WTC11 (cell line): ENCODE measurements around the gene CTNNA1. TPM values are rescaled to one million over a fixed set of nuclear protein-coding genes. Genes with fewer than 3 reads are reported as not detected.

ENCODE experiments used
- ATAC-seq: fragments of 200-7000 bp; cut with Tn5 transposase; 2 replicates; pipeline ENCODE4 v1.10.0; 2021; ENCODE audit warnings: mild to moderate bottlenecking, moderate library complexity
- CTCF ChIA-PET: fragments of 300-600 bp; sonication (Branson Sonifier 250); formaldehyde crosslinking; loops from one replicate; lab custom pipeline; 2021; ENCODE audit warnings: antibody characterized with exemption; lab: Charles Lee
- POLR2A ChIA-PET: fragments of 350-600 bp; sonication (Branson Sonifier 250); formaldehyde crosslinking; loops from one replicate; lab custom pipeline; 2021; ENCODE audit warnings: antibody characterized with exemption; lab: Charles Lee
- DNase-seq: peaks from one replicate; pipeline ENCODE4 v3.0.0; 2021; ENCODE audit warnings: low spot score
- H3K27ac Mint-ChIP-seq: 2 replicates; pipeline ENCODE4 v1.8.0; 2021; ENCODE audit warnings: mixed read lengths
- H3K27me3 Mint-ChIP-seq: 2 replicates; pipeline ENCODE4 v1.8.0; 2021; ENCODE audit warnings: low read depth, mild to moderate bottlenecking, moderate library complexity, mixed read lengths
- H3K36me3 Mint-ChIP-seq: 2 replicates; pipeline ENCODE4 v1.8.0; 2021; ENCODE audit warnings: mixed read lengths
- H3K4me1 Mint-ChIP-seq: 2 replicates; pipeline ENCODE4 v1.8.0; 2022; ENCODE audit warnings: mixed read lengths
- H3K4me3 Mint-ChIP-seq: 2 replicates; pipeline ENCODE4 v1.8.0; 2021; ENCODE audit warnings: mild to moderate bottlenecking, moderate library complexity, mixed read lengths
- H3K9me3 Mint-ChIP-seq: 2 replicates; pipeline ENCODE4 v1.8.0; 2021; ENCODE audit warnings: mixed read lengths
- E2F1 ChIP-seq: sonication (generic); formaldehyde crosslinking; IDR thresholded peaks from 2 replicates; pipeline ENCODE4 v1.8.0; 2022; ENCODE audit warnings: mild to moderate bottlenecking, missing genetic modification reagents
- E2F4 ChIP-seq: sonication (generic); formaldehyde crosslinking; IDR thresholded peaks from 2 replicates; pipeline ENCODE4 v1.8.1; 2022; ENCODE audit warnings: low read depth, mild to moderate bottlenecking, moderate library complexity, missing genetic modification reagents, borderline replicate concordance
- ESRRA ChIP-seq: sonication (generic); formaldehyde crosslinking; IDR thresholded peaks from 2 replicates; pipeline ENCODE4 v1.8.1; 2022; ENCODE audit warnings: mild to moderate bottlenecking, missing genetic modification reagents, borderline replicate concordance
- ETV6 ChIP-seq: sonication (generic); formaldehyde crosslinking; IDR thresholded peaks from 2 replicates; pipeline ENCODE4 v1.8.1; 2022; ENCODE audit warnings: mild to moderate bottlenecking, missing genetic modification reagents
- GRHL2 ChIP-seq: fragments of 250-450 bp; sonication (Bioruptor Pico); IDR thresholded peaks from 2 replicates; pipeline ENCODE4 v1.8.0; 2022; ENCODE audit warnings: mild to moderate bottlenecking, moderate library complexity; ENCODE audit not compliant: insufficient replicate concordance, severe bottlenecking
- HMGXB4 ChIP-seq: sonication (generic); formaldehyde crosslinking; IDR thresholded peaks from 2 replicates; pipeline ENCODE4 v1.8.1; 2023; ENCODE audit warnings: mild to moderate bottlenecking, moderate library complexity, missing genetic modification reagents
- JAZF1 ChIP-seq: fragments of 250-450 bp; sonication (Bioruptor Pico); IDR thresholded peaks from 2 replicates; pipeline ENCODE4 v1.9.0; 2021; ENCODE audit warnings: moderate library complexity, mild to moderate bottlenecking, inconsistent platforms
- JUN ChIP-seq: sonication (generic); formaldehyde crosslinking; IDR thresholded peaks from 2 replicates; pipeline ENCODE4 v1.8.0; 2023; ENCODE audit warnings: mild to moderate bottlenecking, missing genetic modification reagents
- NR1H2 ChIP-seq: sonication (generic); formaldehyde crosslinking; IDR thresholded peaks from 2 replicates; pipeline ENCODE4 v1.9.0; 2021; ENCODE audit warnings: mild to moderate bottlenecking, moderate library complexity, missing genetic modification reagents
- NR2C2 ChIP-seq: sonication (generic); formaldehyde crosslinking; IDR thresholded peaks from 2 replicates; pipeline ENCODE4 v1.8.0; 2022; ENCODE audit warnings: mild to moderate bottlenecking, missing genetic modification reagents
- NR3C1 ChIP-seq: sonication (generic); formaldehyde crosslinking; conservative IDR thresholded peaks from 2 replicates; pipeline ENCODE4 v1.8.1; 2023; ENCODE audit warnings: low read depth, mild to moderate bottlenecking, missing genetic modification reagents
- RORB ChIP-seq: fragments of 250-450 bp; sonication (Bioruptor Pico); IDR thresholded peaks from 2 replicates; pipeline ENCODE4 v1.9.0; 2021; ENCODE audit warnings: mild to moderate bottlenecking
- SMAD3 ChIP-seq: sonication (generic); formaldehyde crosslinking; IDR thresholded peaks from 2 replicates; pipeline ENCODE4 v1.8.0; 2022; ENCODE audit warnings: missing genetic modification reagents, mild to moderate bottlenecking, borderline replicate concordance
- SMAD4 ChIP-seq: sonication (generic); formaldehyde crosslinking; IDR thresholded peaks from 2 replicates; pipeline ENCODE4 v1.8.0; 2022; ENCODE audit warnings: mild to moderate bottlenecking, missing genetic modification reagents
- SOX15 ChIP-seq: fragments of 250-450 bp; sonication (Bioruptor Pico); IDR thresholded peaks from 2 replicates; pipeline ENCODE4 v1.9.0; 2021; ENCODE audit warnings: mild to moderate bottlenecking
- TCF7 ChIP-seq: sonication (generic); formaldehyde crosslinking; IDR thresholded peaks from 2 replicates; pipeline ENCODE4 v1.8.0; 2022; ENCODE audit warnings: mild to moderate bottlenecking, low read depth, missing genetic modification reagents, moderate library complexity
- ZBTB43 ChIP-seq: sonication (generic); formaldehyde crosslinking; IDR thresholded peaks from 2 replicates; pipeline ENCODE4 v1.8.1; 2023; ENCODE audit warnings: mild to moderate bottlenecking, missing genetic modification reagents
- ZNF138 ChIP-seq: sonication (generic); formaldehyde crosslinking; conservative IDR thresholded peaks from 2 replicates; pipeline ENCODE4 v1.8.1; 2022; ENCODE audit warnings: mild to moderate bottlenecking, moderate library complexity, missing genetic modification reagents
- ZNF232 ChIP-seq: sonication (generic); formaldehyde crosslinking; IDR thresholded peaks from 2 replicates; pipeline ENCODE4 v1.8.0; 2022; ENCODE audit warnings: mild to moderate bottlenecking, missing genetic modification reagents
- ZNF396 ChIP-seq: fragments of 250-450 bp; sonication (Bioruptor Pico); IDR thresholded peaks from 2 replicates; pipeline ENCODE4 v1.8.0; 2021; ENCODE audit warnings: mild to moderate bottlenecking, moderate library complexity, borderline replicate concordance
- ZNF425 ChIP-seq: fragments of 250-450 bp; sonication (Bioruptor Pico); conservative IDR thresholded peaks from 2 replicates; pipeline ENCODE4 v1.9.0; 2021; ENCODE audit warnings: mild to moderate bottlenecking
- ZNF671 ChIP-seq: fragments of 250-450 bp; sonication (Bioruptor Pico); IDR thresholded peaks from 2 replicates; pipeline ENCODE4 v1.8.0; 2021; ENCODE audit warnings: mild to moderate bottlenecking
- total RNA-seq: library from RNA; stranded (reverse); gene quantifications from 3 replicates; pipeline ENCODE4 v1.2.3, GENCODE V29; 2021
- TF ChIP-seq, protein P1 (sequence below): sonication (generic); formaldehyde crosslinking; IDR thresholded peaks from 2 replicates; pipeline ENCODE4 v1.8.1; 2022; ENCODE audit warnings: mild to moderate bottlenecking, missing genetic modification reagents, moderate library complexity, borderline replicate concordance
- TF ChIP-seq, protein P2 (sequence below): sonication (generic); formaldehyde crosslinking; IDR thresholded peaks from 2 replicates; pipeline ENCODE4 v1.8.0; 2022; ENCODE audit warnings: mild to moderate bottlenecking, missing genetic modification reagents

The CTNNA1 gene
- total RNA-seq, 1 experiment from 2014 or later = 309 TPM

DNA sequence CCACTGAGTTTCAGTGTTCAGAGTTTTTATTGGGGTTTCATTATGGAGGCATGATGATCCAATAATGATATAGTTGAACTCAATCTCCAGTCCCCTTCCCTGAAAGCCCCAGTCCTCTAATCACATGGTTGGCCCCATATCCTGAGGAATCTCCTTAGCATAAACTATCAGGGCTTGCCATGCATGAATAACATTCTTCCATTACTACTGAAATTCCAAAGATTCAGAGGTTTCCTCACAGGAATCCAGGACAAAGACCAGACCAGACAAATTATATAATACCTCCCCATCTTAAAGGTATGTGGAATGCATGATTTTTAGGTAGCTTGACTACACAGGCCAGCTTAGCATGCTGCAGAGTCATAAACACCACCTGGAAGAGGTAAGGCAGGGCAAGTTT, 137.4 kb downstream of the CTNNA1 start:
- ChIA-PET POLR2A (no interaction called here), CTCF (no interaction called here)
- peaks cover 59% of the 10 kb centered on the region for H3K36me3 Mint-ChIP-seq
- H3K27me3 Mint-ChIP-seq = no peaks in the 10 kb centered on the region
- peaks cover 10% of the 10 kb centered on the region for H3K4me1 Mint-ChIP-seq
- DNase-seq (no peak), ATAC-seq (no peak)
- H3K9me3 Mint-ChIP-seq = peaks cover 23% of the 10 kb centered on the region
- TF ChIP-seq SOX15 (CRISPR knock-in tag) (no peak), NR2C2 (no peak), NR1H2 (no peak), TCF7 (no peak), ZNF396 (CRISPR knock-in tag) (no peak)
- H3K4me3 Mint-ChIP-seq = no peak overlapping the region
- H3K27ac Mint-ChIP-seq = no peak overlapping the region

DNA sequence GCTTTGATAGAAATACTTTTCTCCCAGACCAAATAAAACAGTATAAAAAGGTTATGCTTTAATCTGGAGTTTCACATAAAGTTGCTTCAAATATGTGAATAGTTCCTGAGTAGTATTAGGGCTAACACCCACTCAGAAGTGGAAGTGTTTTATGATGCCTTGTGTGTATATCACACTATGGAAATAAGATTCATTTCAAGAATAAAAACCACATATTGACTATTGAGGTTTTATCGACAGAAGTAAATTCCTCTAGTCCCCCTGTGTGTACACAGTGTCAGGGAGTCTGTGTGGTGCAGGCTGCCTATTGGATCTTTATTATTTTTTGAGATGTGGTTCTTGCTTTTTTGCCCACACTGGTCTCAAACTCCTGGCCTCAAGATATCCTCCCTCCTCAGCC, 142.7 kb downstream of the CTNNA1 start:
- ChIA-PET CTCF (no interaction called here), POLR2A (no interaction called here)
- H3K4me3 Mint-ChIP-seq = no peak overlapping the region
- ATAC-seq (no peak), DNase-seq (no peak)
- H3K27me3 Mint-ChIP-seq = no peaks in the 10 kb centered on the region
- TF ChIP-seq NR3C1 = no peak
- no peak for TF ChIP-seq SMAD3 (CRISPR knock-in tag)
- no peak for TF ChIP-seq SMAD4 (CRISPR knock-in tag)
- no peak for TF ChIP-seq ETV6
- TF ChIP-seq RORB (CRISPR knock-in tag) = no peak
- TF ChIP-seq E2F1 (CRISPR knock-in tag) = no peak
- no peak for TF ChIP-seq JAZF1
- TF ChIP-seq JUN (CRISPR knock-in tag) = no peak
- TF ChIP-seq, protein P1, sequence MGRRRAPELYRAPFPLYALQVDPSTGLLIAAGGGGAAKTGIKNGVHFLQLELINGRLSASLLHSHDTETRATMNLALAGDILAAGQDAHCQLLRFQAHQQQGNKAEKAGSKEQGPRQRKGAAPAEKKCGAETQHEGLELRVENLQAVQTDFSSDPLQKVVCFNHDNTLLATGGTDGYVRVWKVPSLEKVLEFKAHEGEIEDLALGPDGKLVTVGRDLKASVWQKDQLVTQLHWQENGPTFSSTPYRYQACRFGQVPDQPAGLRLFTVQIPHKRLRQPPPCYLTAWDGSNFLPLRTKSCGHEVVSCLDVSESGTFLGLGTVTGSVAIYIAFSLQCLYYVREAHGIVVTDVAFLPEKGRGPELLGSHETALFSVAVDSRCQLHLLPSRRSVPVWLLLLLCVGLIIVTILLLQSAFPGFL (CRISPR knock-in tag) = no peak
- no peak for TF ChIP-seq ZNF232 (CRISPR knock-in tag)
- TF ChIP-seq ZBTB43 (CRISPR knock-in tag) = no peak
- no peak for TF ChIP-seq ZNF138
- no peak for TF ChIP-seq NR2C2
- TF ChIP-seq, protein P2, sequence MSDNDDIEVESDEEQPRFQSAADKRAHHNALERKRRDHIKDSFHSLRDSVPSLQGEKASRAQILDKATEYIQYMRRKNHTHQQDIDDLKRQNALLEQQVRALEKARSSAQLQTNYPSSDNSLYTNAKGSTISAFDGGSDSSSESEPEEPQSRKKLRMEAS (CRISPR knock-in tag) = no peak
- TF ChIP-seq GRHL2 (CRISPR knock-in tag) = no peak
- H3K4me1 Mint-ChIP-seq = no peaks in the 10 kb centered on the region
- H3K36me3 Mint-ChIP-seq = peaks cover 24% of the 10 kb centered on the region
- H3K9me3 Mint-ChIP-seq = peaks cover 3% of the 10 kb centered on the region
- H3K27ac Mint-ChIP-seq = no peak overlapping the region

DNA sequence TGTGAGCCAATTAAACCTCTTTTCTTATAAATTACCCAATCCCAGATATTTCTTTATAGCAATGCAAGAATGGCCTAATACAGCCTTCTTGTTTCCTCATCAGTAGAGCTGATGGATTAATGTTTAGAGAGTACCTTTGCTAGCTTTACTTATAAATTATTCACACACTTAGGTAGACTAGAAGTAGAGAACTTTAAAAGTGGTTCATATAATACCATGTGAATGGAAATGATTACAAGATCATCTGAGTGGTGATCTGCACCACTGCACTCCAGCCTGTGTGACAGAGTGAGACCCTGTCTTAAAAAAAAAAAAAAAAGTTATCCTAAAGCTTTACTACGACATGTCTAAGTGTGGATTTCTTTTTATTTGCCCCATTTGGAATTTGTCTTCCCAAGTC, 145.1 kb downstream of the CTNNA1 start:
- H3K27me3 Mint-ChIP-seq = no peaks in the 10 kb centered on the region
- H3K4me3 Mint-ChIP-seq = no peak overlapping the region
- no peak overlapping the region for H3K27ac Mint-ChIP-seq
- CTCF ChIA-PET = interaction anchor here (1.8 kb wide), 1 partner anchor 109 kb away, joined by 7 read pairs; no protein-coding TSS in a partner anchor
- POLR2A ChIA-PET = no interaction called here
- peaks cover 28% of the 10 kb centered on the region for H3K36me3 Mint-ChIP-seq
- DNase-seq (no peak), ATAC-seq (no peak)
- H3K4me1 Mint-ChIP-seq = peaks cover 17% of the 10 kb centered on the region
- TF ChIP-seq ZNF425 (CRISPR knock-in tag) (no peak), E2F1 (CRISPR knock-in tag) (no peak), NR2C2 (no peak), ZNF671 (no peak), ESRRA (CRISPR knock-in tag) (no peak), E2F4 (CRISPR knock-in tag) (no peak), HMGXB4 (CRISPR knock-in tag) (no peak)
- no peaks in the 10 kb centered on the region for H3K9me3 Mint-ChIP-seq
